NCI-H2107 (cell line): Measurements from ENCODE around the gene TAF10.

ENCODE experiments used
- DNase-seq: peaks from one replicate; lab custom pipeline; 2025; lab: John Stamatoyannopoulos, UW

Gene TAF10

GRCh38 chr11:6623391-6624363 lies 11.7 kb upstream of the TAF10 start:
- DNase-seq = no peak

GRCh38 chr11:6622261-6623171 lies 10.5 kb upstream of the TAF10 start:
- no peak for DNase-seq

GRCh38 chr11:6621711-6622211 lies 9.7 kb upstream of the TAF10 start:
- DNase-seq = no peak

DNA sequence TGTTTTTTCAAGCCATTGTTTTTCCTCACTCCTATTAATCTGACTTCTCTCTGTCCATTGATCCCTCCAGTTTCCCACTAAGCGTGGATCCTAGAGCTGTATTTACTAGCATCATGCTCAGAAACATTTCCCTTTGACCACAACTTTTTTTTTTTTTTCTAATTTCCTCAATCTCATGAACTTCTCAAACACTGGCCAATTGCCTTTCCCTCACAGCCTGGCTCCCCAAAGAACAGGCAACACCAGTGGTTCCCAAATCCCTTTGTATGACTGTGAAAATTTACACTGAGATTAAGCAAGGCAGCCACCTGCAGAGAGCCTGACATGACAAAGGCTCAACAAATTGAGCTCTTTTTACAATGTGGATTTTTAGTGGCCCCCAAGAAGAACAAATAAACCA lies 8.6 kb upstream of the TAF10 start:
- DNase-seq = no peak

DNA sequence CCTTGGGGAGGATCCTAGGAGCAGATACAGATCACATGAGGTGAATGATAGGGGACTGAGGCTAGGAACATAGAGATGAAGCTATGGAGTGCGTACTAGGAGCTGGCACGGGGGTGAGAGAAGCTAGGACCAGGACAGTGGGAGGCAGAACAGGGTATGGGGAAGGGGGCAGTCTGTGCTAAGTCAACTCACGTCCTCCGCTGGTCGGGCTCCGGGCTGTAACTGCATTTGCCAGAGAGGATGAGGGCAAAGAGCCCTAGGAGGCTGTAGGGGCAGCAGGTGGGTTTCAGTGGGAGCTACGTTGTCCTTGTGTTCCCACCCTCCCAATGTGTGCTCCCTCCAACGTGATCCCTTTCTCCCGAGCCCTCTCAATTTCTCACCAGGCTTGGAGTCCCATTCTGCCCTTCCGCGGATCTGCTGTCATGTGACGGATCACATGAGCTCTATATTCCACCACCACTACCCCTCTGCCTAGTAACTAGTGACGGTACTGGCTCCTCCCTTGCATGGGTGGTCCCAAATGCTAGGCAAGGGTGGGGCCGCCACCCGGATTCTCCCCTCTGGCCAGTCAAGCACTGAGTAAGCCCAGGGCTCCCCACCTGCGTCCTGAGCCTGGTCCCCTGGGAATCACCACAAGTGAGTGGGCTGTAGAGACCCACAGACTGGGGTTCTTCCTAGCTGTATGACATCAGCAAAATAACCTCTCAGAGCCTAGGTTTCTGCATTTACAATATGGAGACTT lies 7.2 kb upstream of the TAF10 start, which contains the start of gene TPP1:
TPP1 (minus strand) TSS at position 419 of the 742 bp plus-strand sequence; CDS start at position 397, 22 bp downstream.
- DNase-seq = peak; percentile 76

GRCh38 chr11:6618117-6619003 lies 6.3 kb upstream of the TAF10 start:
- DNase-seq = no peak

DNA sequence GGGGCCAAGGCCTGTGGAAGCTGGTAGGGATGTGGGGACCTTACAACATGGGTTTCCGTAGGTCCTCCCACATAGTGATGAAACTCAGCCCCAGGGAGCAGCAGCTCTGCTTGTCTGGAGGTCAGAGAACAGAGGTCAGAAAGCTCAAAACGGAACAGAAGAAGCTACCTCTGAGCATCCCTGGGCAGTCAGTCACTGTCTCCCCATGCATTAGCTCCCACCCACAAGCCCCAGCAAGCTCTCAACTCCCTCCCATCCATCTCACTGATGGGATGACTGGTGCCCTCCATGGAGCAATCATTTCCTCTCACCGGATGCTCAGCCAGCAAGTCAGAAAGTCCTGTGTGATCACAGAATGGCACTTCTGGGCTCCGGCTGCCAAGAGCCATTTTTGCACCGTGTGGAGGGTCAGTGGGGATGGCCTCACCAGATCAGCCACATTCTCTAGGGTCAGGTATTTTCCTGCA lies 5.3 kb upstream of the TAF10 start:
- DNase-seq = no peak

GRCh38 chr11:6616596-6617250 lies 4.7 kb upstream of the TAF10 start:
- DNase-seq = no peak

GRCh38 chr11:6615882-6616585 lies 4.0 kb upstream of the TAF10 start:
- DNase-seq = no peak

DNA sequence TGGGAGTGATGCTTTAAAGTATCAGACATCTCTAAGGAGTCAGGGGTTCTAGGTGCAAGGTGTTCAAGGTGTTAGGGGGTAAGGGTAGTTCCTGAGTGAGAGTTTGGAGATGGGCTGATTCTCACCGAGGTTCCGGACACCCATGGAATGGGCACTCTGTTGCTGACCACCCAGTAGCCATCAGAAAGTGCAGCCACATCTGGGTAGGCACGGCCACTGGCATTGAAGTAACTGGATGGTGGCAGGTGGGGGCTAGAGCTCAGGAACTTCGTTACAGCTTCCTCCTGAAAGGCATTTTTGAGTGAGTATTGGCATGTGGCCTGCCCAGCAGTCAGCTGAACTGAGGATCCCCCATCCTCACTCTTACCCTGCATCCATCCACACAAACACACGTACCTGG lies 3.0 kb upstream of the TAF10 start:
- DNase-seq = no peak

DNA sequence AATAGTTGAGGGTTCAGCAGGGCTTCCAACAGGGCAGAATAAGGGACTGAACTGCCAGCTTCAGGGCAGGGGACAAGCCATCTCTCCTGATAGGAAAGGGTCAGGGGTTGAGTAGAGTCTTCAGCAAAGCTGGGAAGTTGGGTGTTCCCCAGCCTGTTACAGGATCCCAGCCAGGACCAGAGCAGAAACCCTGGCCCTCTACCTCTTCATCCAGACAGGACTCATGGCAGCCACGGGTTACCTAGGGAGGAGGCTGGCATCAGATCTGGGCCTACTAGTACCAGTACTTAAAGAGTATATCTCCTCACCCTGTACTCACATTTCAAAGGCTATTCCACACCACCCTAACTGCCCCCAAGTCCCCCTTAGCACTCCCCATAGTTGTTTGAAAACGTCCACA lies 2.4 kb upstream of the TAF10 start:
- no peak for DNase-seq

DNA sequence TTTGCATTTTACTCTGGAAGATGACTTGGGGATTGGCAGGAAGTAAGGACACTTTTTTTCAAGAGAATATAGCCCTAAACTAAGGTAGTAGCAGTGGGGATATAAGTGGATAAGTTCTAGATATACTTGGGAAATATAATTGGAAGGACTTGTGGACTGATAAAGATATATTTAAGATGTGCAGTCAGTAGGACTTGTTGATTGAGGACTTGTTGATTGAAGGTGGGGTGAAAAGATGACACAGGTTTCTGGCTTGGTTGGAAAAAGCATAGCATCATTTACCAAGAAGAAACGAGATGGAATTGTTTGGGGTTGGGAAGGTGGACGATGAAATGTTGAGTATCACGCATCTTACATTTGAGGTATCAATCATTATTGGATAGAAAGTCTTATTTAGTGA lies 1.5 kb upstream of the TAF10 start:
- no peak for DNase-seq

DNA sequence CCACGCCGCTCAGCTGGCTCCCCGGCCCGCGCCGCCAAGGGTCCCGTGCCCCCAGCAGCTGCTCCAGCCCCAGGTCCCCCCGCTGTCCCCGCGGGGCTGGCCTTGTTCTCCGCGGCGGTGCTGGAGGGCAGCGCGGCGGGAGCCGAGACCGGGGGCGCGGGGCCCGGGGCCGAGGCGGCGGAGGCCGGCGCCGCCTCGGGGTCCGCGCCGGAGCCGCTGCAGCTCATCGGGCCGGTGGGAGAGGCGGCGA lies 128 bp downstream of the TAF10 start:
- no peak for DNase-seq

- no peak for DNase-seq
Measured at GRCh38 chr11:6611092-6611962, 689 bp downstream of the TAF10 start.

- DNase-seq = no peak
Measured at GRCh38 chr11:6610591-6610990, 1.4 kb downstream of the TAF10 start.

DNA sequence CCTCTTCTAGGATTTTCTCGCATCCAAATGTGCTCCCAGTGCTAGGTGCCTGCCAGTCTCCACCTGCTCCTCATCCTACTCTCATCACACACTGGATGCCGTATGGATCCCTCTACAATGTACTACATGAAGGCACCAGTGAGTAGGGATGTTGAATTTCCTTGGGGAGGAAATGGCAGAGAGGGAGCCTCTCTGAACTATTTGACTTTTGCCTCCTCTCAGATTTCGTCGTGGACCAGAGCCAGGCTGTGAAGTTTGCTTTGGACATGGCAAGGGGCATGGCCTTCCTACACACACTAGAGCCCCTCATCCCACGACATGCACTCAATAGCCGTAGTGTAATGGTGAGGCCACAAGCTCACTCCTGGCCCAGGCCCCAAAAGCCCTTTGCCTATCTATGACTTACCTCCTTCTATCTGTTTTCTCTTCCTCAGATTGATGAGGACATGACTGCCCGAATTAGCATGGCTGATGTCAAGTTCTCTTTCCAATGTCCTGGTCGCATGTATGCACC lies 2.5 kb downstream of the TAF10 start:
- DNase-seq = no peak

DNA sequence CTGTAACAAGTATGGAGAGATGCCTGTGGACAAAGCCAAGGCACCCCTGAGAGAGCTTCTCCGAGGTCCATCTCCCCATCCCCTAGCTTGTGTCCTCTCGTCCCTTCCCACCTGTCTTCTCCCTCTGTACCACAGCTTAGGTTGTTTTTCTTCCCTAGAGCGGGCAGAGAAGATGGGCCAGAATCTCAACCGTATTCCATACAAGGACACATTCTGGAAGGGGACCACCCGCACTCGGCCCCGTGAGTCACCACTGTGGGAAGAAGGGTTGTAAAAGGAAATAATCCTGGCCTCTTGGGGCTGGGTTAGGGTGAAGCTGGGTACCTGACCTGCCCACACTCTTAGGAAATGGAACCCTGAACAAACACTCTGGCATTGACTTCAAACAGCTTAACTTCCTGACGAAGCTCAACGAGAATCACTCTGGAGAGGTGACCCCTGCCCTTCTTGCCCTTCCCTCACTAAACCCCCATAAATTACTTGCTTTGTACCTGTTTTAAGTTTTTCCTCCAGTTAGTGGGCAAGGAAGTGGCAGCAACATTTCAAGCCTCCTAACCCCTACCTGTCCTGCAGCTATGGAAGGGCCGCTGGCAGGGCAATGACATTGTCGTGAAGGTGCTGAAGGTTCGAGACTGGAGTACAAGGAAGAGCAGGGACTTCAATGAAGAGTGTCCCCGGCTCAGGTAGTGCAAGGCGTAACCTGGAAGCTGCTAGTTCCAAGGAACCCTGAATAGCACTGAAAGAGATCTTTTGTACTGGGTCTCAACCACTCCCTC lies 3.1 kb downstream of the TAF10 start:
- no peak for DNase-seq

GRCh38 chr11:6608011-6608410 lies 4.0 kb downstream of the TAF10 start:
- DNase-seq = no peak
